ENCODE measurements around the gene CSTPP1.
"Not testable (repeated sequence)": the region's sequence is repeated elsewhere in the genome, so short reads cannot be mapped to it uniquely, and the experiment has no call there.

Gene CSTPP1

GRCh38 chr11:46997796-46998195 is 61.2 kb downstream of the CSTPP1 start:
- not testable (repeated sequence) for DNase-seq

DNA sequence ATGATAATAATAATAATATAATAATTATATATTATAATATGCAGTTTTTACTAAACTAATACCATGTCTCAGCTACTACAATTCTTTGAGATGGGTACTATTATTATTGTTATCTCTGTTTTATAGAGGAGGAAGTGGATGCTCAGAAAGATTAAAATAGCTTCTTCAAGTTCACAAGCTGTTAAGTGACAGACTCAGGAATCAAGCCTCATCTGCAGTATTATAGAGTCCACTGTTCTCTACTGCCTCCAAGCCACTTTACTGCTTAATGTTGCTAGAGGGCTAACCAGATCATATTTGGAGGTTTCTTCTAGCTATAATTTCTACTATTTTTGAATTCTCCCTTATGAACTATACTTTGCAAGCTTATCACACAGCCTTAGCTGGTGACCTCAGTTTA is 62.7 kb downstream of the CSTPP1 start:
- DNase-seq: no peak

DNA sequence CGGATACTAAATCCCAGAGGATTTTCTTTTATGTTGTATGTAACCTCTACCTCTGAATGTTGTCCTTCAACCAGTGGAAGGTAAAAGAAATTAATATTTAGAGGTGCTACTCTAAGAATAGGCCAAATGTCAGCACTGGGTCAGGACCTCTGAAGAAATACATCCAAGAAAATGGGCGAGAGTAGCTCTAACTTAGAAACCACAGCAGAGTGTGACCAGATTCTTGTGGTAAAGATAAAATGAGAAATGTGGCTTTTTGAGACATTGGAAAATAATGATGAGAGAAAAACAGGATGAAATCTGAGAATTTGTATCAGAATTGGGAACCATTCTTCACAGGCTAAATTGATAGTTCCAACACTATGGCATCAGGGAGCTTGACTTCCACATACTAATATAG is 63.5 kb downstream of the CSTPP1 start:
- DNase-seq: no peak

DNA sequence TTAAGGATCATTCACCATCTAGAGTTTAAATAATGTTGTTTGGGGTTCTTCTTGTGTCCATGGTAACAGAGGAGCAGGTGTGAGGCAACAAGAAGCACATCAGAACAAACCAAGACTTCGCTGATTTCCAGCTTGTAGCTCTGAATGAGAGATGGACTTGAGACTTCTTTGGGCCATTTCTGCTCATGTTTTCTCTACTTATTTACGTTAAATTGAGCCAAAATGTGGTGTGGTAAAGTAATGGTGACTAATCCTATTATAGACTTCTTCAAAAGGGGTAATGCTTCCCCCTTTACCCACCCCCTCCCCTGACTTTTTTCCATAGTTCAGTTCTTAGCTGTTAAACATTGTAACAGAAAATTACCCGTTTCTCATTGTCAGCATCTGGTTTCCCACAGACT is 65.2 kb downstream of the CSTPP1 start:
- DNase-seq: no peak

DNA sequence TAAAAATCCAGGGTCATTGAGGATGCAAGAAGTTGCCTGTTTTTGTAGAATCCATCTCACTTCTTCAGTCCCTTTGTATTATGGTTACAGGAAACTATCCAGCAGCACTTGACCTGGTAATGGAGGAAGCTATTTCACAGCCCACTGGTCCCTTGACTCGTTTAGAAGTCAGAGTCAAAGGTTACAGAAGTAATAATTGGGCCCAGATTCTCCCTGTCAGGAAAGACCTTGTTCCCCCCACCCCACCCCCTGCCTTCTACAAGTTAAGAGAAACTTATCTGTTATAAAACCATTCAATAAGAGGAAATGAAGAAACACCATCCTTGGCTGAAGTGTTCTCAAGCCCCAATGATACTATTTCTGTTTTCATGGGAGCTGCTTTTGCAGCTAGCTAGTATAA is 65.8 kb downstream of the CSTPP1 start:
- DNase-seq: no peak

GRCh38 chr11:47003180-47003877 is 66.8 kb downstream of the CSTPP1 start:
- DNase-seq: no peak

- DNase-seq: peak; percentile 85
Measured at GRCh38 chr11:47004595-47005033, 68.1 kb downstream of the CSTPP1 start.

- DNase-seq: no peak
Measured at GRCh38 chr11:47005441-47005840, 68.9 kb downstream of the CSTPP1 start.

GRCh38 chr11:47007579-47007978 is 71.0 kb downstream of the CSTPP1 start:
- no peak for DNase-seq

DNA sequence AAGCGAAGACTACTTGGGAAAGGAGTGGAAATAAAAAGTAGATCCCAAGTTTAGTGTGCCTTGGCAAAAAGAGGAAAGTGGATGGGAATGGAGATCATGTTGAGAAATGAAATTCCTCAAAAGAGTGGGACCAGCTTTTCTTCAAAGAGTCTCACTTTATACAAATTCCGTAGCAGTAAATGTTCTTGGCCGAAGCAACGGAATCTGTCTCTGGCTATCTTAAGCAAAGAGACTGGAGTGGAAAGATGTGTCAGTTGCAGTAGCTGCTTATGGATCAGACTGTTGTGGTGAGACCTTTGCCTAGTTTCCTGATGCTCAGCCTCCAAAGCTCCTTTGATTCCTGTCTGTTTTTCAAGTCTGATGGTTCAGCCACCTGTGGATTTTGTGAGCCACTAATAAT is 73.6 kb downstream of the CSTPP1 start:
- no peak for DNase-seq

GRCh38 chr11:47014097-47014496 is 77.5 kb downstream of the CSTPP1 start:
- DNase-seq: no peak

- DNase-seq: no peak
Measured at GRCh38 chr11:47018637-47019036, 82.1 kb downstream of the CSTPP1 start.

- no peak for DNase-seq
Measured at GRCh38 chr11:47020793-47021526, 84.4 kb downstream of the CSTPP1 start.

DNA sequence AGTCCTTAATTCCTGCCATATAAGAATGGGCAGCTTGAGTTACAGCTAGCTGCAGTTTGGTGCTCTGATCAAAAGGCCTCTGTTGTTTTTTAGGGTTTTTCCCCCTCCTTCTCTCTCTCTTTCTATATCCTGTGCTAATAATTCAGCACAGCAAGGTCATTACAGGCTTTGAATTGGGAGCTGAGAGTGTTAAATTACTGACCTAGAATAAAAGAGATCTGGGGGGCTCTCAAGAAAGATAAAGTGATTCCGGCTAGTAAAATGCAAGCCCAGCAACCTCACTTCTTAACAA is 84.9 kb downstream of the CSTPP1 start:
- DNase-seq: no peak

DNA sequence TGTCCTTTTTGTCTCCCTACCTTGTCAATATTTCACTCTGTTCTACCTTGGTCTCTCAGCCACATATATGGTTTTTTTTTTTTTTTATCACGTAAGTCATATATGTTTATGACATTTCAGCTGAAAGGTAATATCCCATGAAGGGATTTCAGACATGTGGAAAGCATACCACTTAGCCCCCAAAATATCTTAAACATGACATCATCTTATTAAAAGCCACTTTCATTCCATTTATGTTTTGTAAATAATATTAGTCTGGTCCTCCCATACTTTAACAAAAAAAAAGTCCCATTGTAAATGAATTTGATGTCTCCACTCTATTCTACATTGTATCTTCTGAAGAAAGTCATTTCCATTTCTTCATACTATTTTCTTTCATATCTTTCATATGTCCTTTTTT is 85.4 kb downstream of the CSTPP1 start:
- DNase-seq: no peak

DNA sequence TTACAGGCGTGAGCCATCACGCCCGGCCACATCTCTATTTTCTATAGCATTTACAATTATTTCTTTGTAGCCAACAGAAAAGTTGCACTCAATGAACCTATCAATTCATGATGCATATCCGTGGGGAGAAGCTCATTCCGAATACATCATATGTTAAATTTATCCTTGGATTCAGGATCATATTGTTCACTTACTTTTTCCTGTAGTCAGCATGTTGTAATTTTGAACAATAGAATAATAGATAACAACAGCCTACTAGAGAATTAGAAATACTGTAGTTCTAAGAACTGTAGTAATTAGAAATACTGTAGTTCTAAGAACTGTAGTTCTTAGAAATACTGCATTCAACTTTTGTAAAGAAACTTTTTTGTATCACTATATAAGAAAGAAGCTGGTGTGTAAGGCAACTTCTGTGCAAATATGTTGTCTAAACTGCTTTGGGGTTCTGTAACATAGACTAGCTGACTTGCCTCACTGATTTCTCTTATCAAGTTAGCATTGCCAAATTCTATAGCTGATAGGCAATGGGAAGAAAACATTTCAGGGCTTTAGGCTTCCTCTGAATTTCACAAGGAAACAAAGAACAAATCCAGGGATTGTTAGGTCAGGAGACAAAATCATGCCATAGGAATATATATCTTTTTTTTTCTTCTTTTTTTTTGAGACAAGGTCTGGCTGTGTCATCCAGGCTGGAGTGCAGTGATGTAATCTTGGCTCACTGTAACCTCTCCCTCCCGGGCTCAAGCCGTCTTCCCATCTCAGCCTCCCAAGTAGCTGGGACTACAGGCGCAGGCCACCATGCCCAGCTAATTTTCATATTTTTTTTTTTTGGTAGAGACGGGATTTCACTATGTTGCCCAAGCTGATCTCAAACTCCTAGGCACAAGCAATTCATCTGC is 91.9 kb downstream of the CSTPP1 start:
- no peak for DNase-seq

DNA sequence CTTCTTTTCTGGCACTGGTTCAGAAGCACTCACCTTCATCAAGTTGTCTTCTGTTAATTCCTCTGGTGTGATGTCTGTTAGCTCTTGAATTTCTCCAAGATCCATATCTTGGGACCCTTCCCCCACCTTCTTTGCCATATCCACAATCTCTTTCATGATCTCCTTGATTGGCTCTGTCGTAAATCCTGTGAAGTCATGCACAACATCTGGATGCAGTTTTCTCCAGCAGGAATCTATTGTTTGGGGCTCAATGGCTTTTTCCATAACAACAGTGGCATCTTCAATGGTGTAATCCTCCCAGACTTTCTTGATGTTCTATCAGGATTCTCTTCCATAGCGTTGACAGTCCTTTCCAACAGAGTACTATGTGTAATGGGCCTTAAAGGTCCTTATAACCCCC is 96.9 kb downstream of the CSTPP1 start:
- no peak for DNase-seq

DNA sequence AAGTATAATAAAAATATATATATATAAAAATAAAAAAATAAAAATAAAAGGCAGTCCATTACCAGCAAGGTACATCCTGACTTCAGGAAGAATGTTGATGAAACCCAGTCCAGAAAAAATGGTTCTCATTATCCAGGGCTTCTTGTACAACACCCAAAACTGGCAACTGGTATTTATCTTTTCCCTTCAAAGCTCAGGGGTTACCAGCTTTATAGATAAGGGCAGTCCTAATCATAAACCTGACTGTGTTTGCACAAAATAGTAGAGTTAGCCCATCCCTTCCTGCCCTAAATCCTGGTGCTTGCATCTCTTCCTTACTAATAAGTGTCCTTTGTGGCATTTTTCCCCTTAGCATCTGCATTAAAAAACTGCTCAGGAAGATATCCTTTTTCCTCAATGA is 97.5 kb downstream of the CSTPP1 start:
- no peak for DNase-seq

- no peak for DNase-seq
Measured at GRCh38 chr11:47035108-47035507, 98.5 kb downstream of the CSTPP1 start.

DNA sequence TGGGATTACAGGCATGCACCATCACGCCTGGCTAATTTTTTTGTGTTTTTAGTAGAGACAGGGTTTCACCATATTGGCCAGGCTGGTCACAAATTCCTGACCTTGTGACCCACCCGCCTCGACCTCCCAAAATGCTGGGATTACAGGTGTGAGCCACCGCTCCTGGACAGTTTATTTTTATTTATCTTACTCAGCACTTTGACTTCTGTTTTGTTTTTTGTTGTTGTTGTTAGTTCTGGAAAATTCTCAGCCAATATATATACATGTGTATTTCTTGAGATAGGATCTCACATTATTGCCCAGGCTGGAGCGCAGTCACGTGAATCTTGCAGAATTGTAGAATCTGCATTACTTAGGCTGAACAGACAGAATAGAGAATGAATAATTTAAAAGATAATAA is 107.6 kb downstream of the CSTPP1 start:
- no peak for DNase-seq

- DNase-seq: no peak
Measured at GRCh38 chr11:47047972-47048371, 111.4 kb downstream of the CSTPP1 start.

GRCh38 chr11:47050284-47050683 is 113.7 kb downstream of the CSTPP1 start:
- DNase-seq: no peak

DNA sequence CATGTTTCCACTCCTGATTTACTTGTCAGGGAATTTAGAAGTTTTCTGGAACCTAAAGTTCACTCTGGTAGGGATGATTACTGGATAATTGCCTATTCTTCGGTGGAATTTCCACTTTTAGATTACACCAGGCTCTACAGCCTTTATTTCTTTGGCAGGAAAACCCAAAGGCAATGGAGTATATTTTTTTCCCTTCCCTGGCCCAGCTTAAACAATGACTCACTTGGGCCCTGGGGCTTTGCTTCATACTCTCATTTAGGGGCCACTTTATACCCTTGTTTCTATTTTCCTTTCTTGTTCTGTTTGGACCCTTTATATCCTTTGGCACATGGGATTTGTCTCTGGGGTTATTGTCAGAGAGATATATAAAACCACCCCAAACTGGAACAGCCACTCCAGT is 114.7 kb downstream of the CSTPP1 start:
- no peak for DNase-seq

DNA sequence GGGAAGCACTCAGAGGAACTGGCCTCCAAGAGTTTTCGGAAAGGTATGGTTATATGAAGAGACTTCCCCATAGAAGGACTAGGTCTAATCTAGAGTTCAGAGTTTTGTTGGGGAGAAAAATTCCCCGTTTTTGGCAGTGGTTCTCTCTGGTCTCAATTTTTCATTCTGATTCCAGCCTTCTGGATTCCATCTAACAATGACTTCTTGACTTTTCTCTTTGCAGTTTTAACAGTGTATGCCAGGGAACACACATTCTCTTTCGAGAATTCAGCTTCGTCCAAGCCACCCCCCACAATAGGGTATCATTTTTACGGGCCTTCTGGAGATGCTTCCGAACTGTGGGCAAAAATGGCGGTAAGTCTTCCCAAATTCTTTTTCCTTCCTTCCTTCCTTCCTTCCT is 115.6 kb downstream of the CSTPP1 start:
- no peak for DNase-seq
